Spinal cord (tissue), 10 donors: ENCODE results near the gene THUMPD2. TPM values are rescaled to one million over a fixed set of nuclear protein-coding genes. Genes with fewer than 3 reads are reported as not detected.

Source experiments
- DNase-seq, 6 donors: peaks; one replicate each; pipeline versions ENCODE4 v3.0.0 to v3.0.0-alpha.2; 2013 to 2015; ENCODE audit warnings: low spot score in 6 of 6, low read depth in 4 of 6
- H3K27ac ChIP-seq: one replicate; pipeline ENCODE4 v1.5.1; 2013; ENCODE audit warnings: low read depth, low read length, control low read depth
- H3K27me3 ChIP-seq: one replicate; pipeline ENCODE4 v1.6.1; 2013; ENCODE audit warnings: low read length; ENCODE audit not compliant: control insufficient read depth, insufficient read depth
- H3K36me3 ChIP-seq: one replicate; pipeline ENCODE4 v1.6.1; 2013; ENCODE audit warnings: low read length; ENCODE audit not compliant: control insufficient read depth, insufficient read depth
- H3K4me1 ChIP-seq: one replicate; pipeline ENCODE4 v1.6.1; 2013; ENCODE audit warnings: low read length; ENCODE audit not compliant: control insufficient read depth, insufficient read depth
- H3K4me3 ChIP-seq: one replicate; pipeline ENCODE4 v1.5.1; 2013; ENCODE audit warnings: low read depth, low read length, control low read depth
- H3K9me3 ChIP-seq: one replicate; pipeline ENCODE4 v1.6.1; 2013; ENCODE audit warnings: low read length; ENCODE audit not compliant: control insufficient read depth, insufficient read depth
- WGBS: methylation state at CpG from one replicate; pipeline ENCODE4 v1.1.5; 2013; ENCODE audit warnings: missing lambda C conversion rate; ENCODE audit not compliant: insufficient coverage; 5-methylcytosine and 5-hydroxymethylcytosine counted together
- polyA plus RNA-seq, 2 donors: library from polyadenylated mRNA; unstranded; fragments of 120-200 nt; gene quantifications; one replicate each; pipeline ENCODE4 v1.2.1, GENCODE V29; 2013; ENCODE audit not compliant: insufficient read length in 2 of 2
- total RNA-seq, 2 donors: library from RNA; depleted of rRNA in 1 of 2; stranded (reverse); fragments of 120-200 nt in 1 of 2; fragments of >200 nt in 1 of 2; gene quantifications; one replicate each; pipeline versions ENCODE4 v1.2.3 to v1.2.4, GENCODE V29; 2013 to 2014
- donor health status: healthy.

THUMPD2 gene
- total and polyA plus RNA-seq, 4 donors: 15.1 to 16.8 (median 15.8) TPM

GRCh38 chr2:39696101-39696553 lies 82.9 kb downstream of the THUMPD2 start:
- Histone ChIP-seq H3K9me3 (peaks cover 8% of the 10 kb centered on the region), H3K27me3 (no peaks in the 10 kb centered on the region), H3K4me1 (peaks cover 3% of the 10 kb centered on the region), H3K27ac (no peak overlapping the region), H3K36me3 (no peaks in the 10 kb centered on the region), H3K4me3 (no peak overlapping the region)
- DNase-seq: no peak
- WGBS: 77% methylated on average over 2 of the region's 4 CpGs

GRCh38 chr2:39693245-39693644 lies 85.8 kb downstream of the THUMPD2 start:
- DNase-seq: no peak
- H3K27ac ChIP-seq: no peak overlapping the region
- H3K9me3 ChIP-seq: peaks cover 3% of the 10 kb centered on the region
- no peaks in the 10 kb centered on the region for H3K27me3 ChIP-seq
- peaks cover 3% of the 10 kb centered on the region for H3K4me1 ChIP-seq
- no peak overlapping the region for H3K4me3 ChIP-seq
- H3K36me3 ChIP-seq: no peaks in the 10 kb centered on the region
- WGBS: 43% methylated on average over 1 of the region's 1 CpG

- WGBS: 91% methylated on average over 5 of the region's 6 CpGs
- H3K27me3 ChIP-seq: no peaks in the 10 kb centered on the region
- H3K4me3 ChIP-seq: no peak overlapping the region
- DNase-seq: no peak
- H3K27ac ChIP-seq: no peak overlapping the region
- peaks cover 3% of the 10 kb centered on the region for H3K9me3 ChIP-seq
- H3K36me3 ChIP-seq: no peaks in the 10 kb centered on the region
- H3K4me1 ChIP-seq: peaks cover 3% of the 10 kb centered on the region
These were observed 89.2 kb downstream of the THUMPD2 start for GRCh38 chr2:39689876-39690275.

- Histone ChIP-seq H3K27ac (no peak overlapping the region), H3K4me3 (no peak overlapping the region), H3K36me3 (no peaks in the 10 kb centered on the region), H3K27me3 (no peaks in the 10 kb centered on the region), H3K9me3 (peaks cover 3% of the 10 kb centered on the region), H3K4me1 (peaks cover 3% of the 10 kb centered on the region)
- no peak for DNase-seq
- WGBS: no CpG with 5 or more reads among the region's 1 CpG
These were observed 89.7 kb downstream of the THUMPD2 start for GRCh38 chr2:39689272-39689841.

- WGBS: 67% methylated on average over 1 of the region's 2 CpGs
- no peaks in the 10 kb centered on the region for H3K36me3 ChIP-seq
- peak in 1 of 6 donors; percentile 41 for DNase-seq
- H3K27me3 ChIP-seq: no peaks in the 10 kb centered on the region
- H3K27ac ChIP-seq: no peak overlapping the region
- H3K4me1 ChIP-seq: peaks cover 3% of the 10 kb centered on the region
- H3K4me3 ChIP-seq: no peak overlapping the region
- H3K9me3 ChIP-seq: peaks cover 3% of the 10 kb centered on the region
These were observed 90.9 kb downstream of the THUMPD2 start for GRCh38 chr2:39688181-39688580.

- peak in 2 of 6 donors; percentile 40 to 76 for DNase-seq
- 38% methylated on average over 2 of the region's 6 CpGs for WGBS
- Histone ChIP-seq H3K27ac (no peak overlapping the region), H3K27me3 (no peaks in the 10 kb centered on the region), H3K36me3 (no peaks in the 10 kb centered on the region), H3K9me3 (peaks cover 2% of the 10 kb centered on the region), H3K4me1 (peaks cover 3% of the 10 kb centered on the region), H3K4me3 (no peak overlapping the region)
These were observed 92.6 kb downstream of the THUMPD2 start for GRCh38 chr2:39686456-39686855.

Other genes starting within 250 kb of the THUMPD2 start
- gene TMEM178A, start 113.3 kb downstream of the THUMPD2 start, total RNA-seq: 10 to 100 TPM; 13.6 to 17.3 TPM
- gene TMEM178A, start 113.3 kb downstream of the THUMPD2 start, polyA plus RNA-seq: 10 to 100 TPM; 55.0 to 55.8 TPM